GM23338 (cell line): Measurements from ENCODE around the gene IL17RB. TPM values are rescaled to one million over a fixed set of nuclear protein-coding genes. Genes with fewer than 3 reads are reported as not detected.

ENCODE experiments used
- ATAC-seq: fragments of 200-7000 bp; cut with Tn5 transposase; 3 replicates; pipeline ENCODE4 v1.9.1; 2020
- DNase-seq: peaks from one replicate; pipeline ENCODE4 v3.0.0-alpha.2; 2015; ENCODE audit warnings: low spot score
- H2AFZ ChIP-seq: fragments of 200-600 bp; sonication (generic); 2 replicates; pipeline ENCODE4 v1.8.0; 2016; ENCODE audit warnings: antibody characterized with exemption, mild to moderate bottlenecking, moderate library complexity
- H3F3A ChIP-seq: fragments of 200-600 bp; sonication (generic); replicated peaks from 2 replicates; pipeline ENCODE4 v1.8.0; 2017; ENCODE audit warnings: antibody characterized with exemption, mixed run types, low read depth
- H3K27ac ChIP-seq: fragments of 200-600 bp; sonication (generic); 2 replicates; pipeline ENCODE4 v1.6.1; 2016; ENCODE audit warnings: low read depth
- H3K27me3 ChIP-seq: fragments of 200-600 bp; sonication (generic); 2 replicates; pipeline ENCODE4 v1.8.0; 2016; ENCODE audit warnings: mild to moderate bottlenecking, mixed run types, moderate library complexity; ENCODE audit not compliant: insufficient read depth
- H3K36me3 ChIP-seq: fragments of 200-600 bp; sonication (generic); 2 replicates; pipeline ENCODE4 v1.8.0; 2016; ENCODE audit warnings: mild to moderate bottlenecking; ENCODE audit not compliant: insufficient read depth
- H3K4me1 ChIP-seq: fragments of 200-600 bp; sonication (generic); 2 replicates; pipeline ENCODE4 v1.8.0; 2016; ENCODE audit warnings: mild to moderate bottlenecking, moderate library complexity; ENCODE audit not compliant: insufficient read depth
- H3K4me2 ChIP-seq: fragments of 200-600 bp; sonication (generic); 2 replicates; pipeline ENCODE4 v1.7.1; 2017; ENCODE audit warnings: mixed run types
- H3K4me3 ChIP-seq: fragments of 200-600 bp; sonication (generic); 2 replicates; pipeline ENCODE4 v1.6.1; 2016; ENCODE audit warnings: mixed run types
- H3K79me2 ChIP-seq: fragments of 200-600 bp; sonication (generic); replicated peaks from 2 replicates; pipeline ENCODE4 v1.8.0; 2017; ENCODE audit warnings: mild to moderate bottlenecking; ENCODE audit not compliant: insufficient read depth
- H3K9me2 ChIP-seq: fragments of 200-600 bp; sonication (generic); 2 replicates; pipeline ENCODE4 v1.8.0; 2017; ENCODE audit not compliant: insufficient read depth
- H4K20me1 ChIP-seq: fragments of 200-600 bp; sonication (generic); replicated peaks from 2 replicates; pipeline ENCODE4 v1.8.0; 2017; ENCODE audit warnings: mild to moderate bottlenecking; ENCODE audit not compliant: insufficient read depth
- H3K27ac Mint-ChIP-seq: 2 replicates; pipeline ENCODE4 v1.8.0; 2020; ENCODE audit warnings: inconsistent platforms, mild to moderate bottlenecking, moderate library complexity, mixed read lengths
- H3K27me3 Mint-ChIP-seq: 3 replicates; pipeline ENCODE4 v1.8.0; 2022; ENCODE audit warnings: low read depth, mild to moderate bottlenecking, moderate library complexity, mixed read lengths, inconsistent platforms; ENCODE audit not compliant: insufficient read depth, poor library complexity
- H3K36me3 Mint-ChIP-seq: 3 replicates; pipeline ENCODE4 v1.8.0; 2021; ENCODE audit warnings: low read depth, mild to moderate bottlenecking, inconsistent platforms, moderate library complexity, mixed read lengths
- H3K4me1 Mint-ChIP-seq: 3 replicates; pipeline ENCODE4 v1.8.0; 2020; ENCODE audit warnings: mild to moderate bottlenecking, inconsistent platforms, mixed read lengths
- H3K4me3 Mint-ChIP-seq: 3 replicates; pipeline ENCODE4 v1.8.0; 2021; ENCODE audit warnings: moderate library complexity, mild to moderate bottlenecking, inconsistent platforms, mixed read lengths
- H3K9me3 Mint-ChIP-seq: 3 replicates; pipeline ENCODE4 v1.8.0; 2020; ENCODE audit warnings: moderate library complexity, mild to moderate bottlenecking, inconsistent platforms, mixed read lengths
- CTCF ChIP-seq, 2 experiments: fragments of 200-600 bp in 1 of 2; sonication (generic) in 1 of 2; conservative IDR thresholded peaks; 2 replicates each; pipeline versions ENCODE4 v1.5.1 to v1.6.1; 2016 to 2017; ENCODE audit warnings: antibody characterized with exemption in 2 of 2, low read depth in 2 of 2, mild to moderate bottlenecking in 2 of 2, moderate library complexity in 1 of 2
- ETS1 ChIP-seq: IDR thresholded peaks from 2 replicates; pipeline ENCODE4 v1.6.1; 2016; ENCODE audit warnings: antibody characterized with exemption
- EZH2 ChIP-seq: fragments of 200-600 bp; sonication (generic); IDR thresholded peaks from one replicate; pipeline ENCODE4 v1.8.0; 2017; ENCODE audit warnings: antibody characterized with exemption, mild to moderate bottlenecking, low read depth; ENCODE audit not compliant: unreplicated experiment
- EZH2phosphoT487 ChIP-seq: fragments of 200-600 bp; sonication (generic); IDR thresholded peaks from one replicate; pipeline ENCODE4 v1.8.1; 2018; ENCODE audit warnings: antibody characterized with exemption; ENCODE audit not compliant: unreplicated experiment
- JUNB ChIP-seq: IDR thresholded peaks from one replicate; pipeline ENCODE4 v1.6.1; 2016; ENCODE audit warnings: antibody characterized with exemption; ENCODE audit not compliant: unreplicated experiment
- NANOG ChIP-seq: IDR thresholded peaks from 2 replicates; pipeline ENCODE4 v1.6.1; 2016; ENCODE audit warnings: antibody characterized with exemption, borderline replicate concordance
- POLR2AphosphoS5 ChIP-seq: IDR thresholded peaks from 2 replicates; pipeline ENCODE4 v1.6.1; 2016; ENCODE audit warnings: antibody characterized with exemption, low read depth
- REST ChIP-seq: IDR thresholded peaks from one replicate; pipeline ENCODE4 v1.6.1; 2018; ENCODE audit warnings: antibody characterized with exemption; ENCODE audit not compliant: unreplicated experiment
- STAT1 ChIP-seq: IDR thresholded peaks from one replicate; pipeline ENCODE4 v1.6.1; 2016; ENCODE audit warnings: antibody characterized with exemption; ENCODE audit not compliant: unreplicated experiment
- ZNF114 ChIP-seq: fragments of 250-450 bp; sonication (Bioruptor Pico); IDR thresholded peaks from 2 replicates; pipeline ENCODE4 v1.5.0; 2020; ENCODE audit warnings: mild to moderate bottlenecking, moderate library complexity
- ZNF331 ChIP-seq: fragments of 250-450 bp; sonication (Bioruptor Pico); IDR thresholded peaks from 2 replicates; pipeline ENCODE4 v1.5.0; 2020; ENCODE audit warnings: low read depth, mild to moderate bottlenecking, moderate library complexity
- polyA plus RNA-seq: library from polyadenylated mRNA; unstranded; fragments of >200 nt; fragmentation: Nextera tagmentation; extraction: Ambion mirVana; gene quantifications from 2 replicates; pipeline ENCODE4 v1.2.1, GENCODE V29; 2016
- total RNA-seq: library from RNA; depleted of rRNA; stranded (reverse); fragments of >200 nt; shearing (Covaris generic); gene quantifications from 2 replicates; pipeline ENCODE4 v1.2.3, GENCODE V29; 2014

IL17RB gene
- total and polyA plus RNA-seq, 2 experiments from 2014 or later, result 5.7 to 6.9 TPM

GRCh38 chr3:53813876-53814275 is 32.5 kb upstream of the IL17RB start:
- Mint-ChIP-seq H3K27ac (no peak overlapping the region), H3K27me3 (peaks cover 2% of the 10 kb centered on the region), H3K36me3 (0 out of 3 replicates have a peak, but pooled peaks cover 7% of the 10 kb centered on the region), H3K9me3 (no peaks in the 10 kb centered on the region), H3K4me1 (no peaks in the 10 kb centered on the region), H3K4me3 (no peak overlapping the region)
- Histone ChIP-seq H3K9me2 (no peaks in the 10 kb centered on the region), H3K79me2 (no peaks in the 10 kb centered on the region), H3K4me2 (no peak overlapping the region), H3K36me3 (no peaks in the 10 kb centered on the region), H3K27me3 (no peaks in the 10 kb centered on the region), H3K4me3 (no peak overlapping the region), H3K4me1 (no peaks in the 10 kb centered on the region), H3K27ac (no peak overlapping the region), H3F3A (no peaks in the 10 kb centered on the region), H2AFZ (no peak overlapping the region), H4K20me1 (no peaks in the 10 kb centered on the region)
- no peak for ATAC-seq
- no peak for TF ChIP-seq ZNF114
- no peak for TF ChIP-seq CTCF (conservative IDR thresholded peaks at IDR 0.05; ENCODE audit: low read depth in 2 of 2)
- no peak for DNase-seq

GRCh38 chr3:53815067-53815466 is 31.3 kb upstream of the IL17RB start:
- Histone ChIP-seq H3K27ac (no peak overlapping the region), H3K79me2 (no peaks in the 10 kb centered on the region), H3K4me1 (no peaks in the 10 kb centered on the region), H3K4me3 (no peak overlapping the region), H3K9me2 (no peaks in the 10 kb centered on the region), H4K20me1 (no peaks in the 10 kb centered on the region), H3K27me3 (no peaks in the 10 kb centered on the region), H3F3A (no peaks in the 10 kb centered on the region), H3K36me3 (no peaks in the 10 kb centered on the region), H2AFZ (no peak overlapping the region), H3K4me2 (no peak overlapping the region)
- Mint-ChIP-seq H3K36me3 (peaks cover 11% of the 10 kb centered on the region; the same call in 1 of the 3 replicates), H3K27ac (no peak overlapping the region), H3K9me3 (no peaks in the 10 kb centered on the region), H3K4me3 (no peak overlapping the region), H3K27me3 (peaks cover 2% of the 10 kb centered on the region), H3K4me1 (no peaks in the 10 kb centered on the region)
- ATAC-seq (no peak), DNase-seq (no peak)
- TF ChIP-seq ZNF114 (no peak), ETS1 (no peak), STAT1 (no peak), JUNB (no peak), POLR2AphosphoS5 (no peak), EZH2phosphoT487 (no peak), CTCF (conservative IDR thresholded peaks at IDR 0.05; ENCODE audit: low read depth in 2 of 2) (no peak), NANOG (no peak), ZNF331 (CRISPR knock-in tag) (no peak), REST (no peak), EZH2 (no peak)
